A673 (cell line): Measurements from ENCODE around the gene DMD.

Experiments
- CTCF ChIP-seq: fragments of 300-800, 200-600 bp; sonication (generic); conservative IDR thresholded peaks from 2 replicates; pipeline ENCODE4 v1.5.1; 2017; ENCODE audit warnings: low read depth, mild to moderate bottlenecking, antibody characterized with exemption, low read length, moderate library complexity, mixed read lengths
- EZH2 ChIP-seq: fragments of 200-600 bp; sonication (generic); IDR thresholded peaks from 2 replicates; pipeline ENCODE4 v1.6.1; 2017; ENCODE audit warnings: borderline replicate concordance, low read depth, mild to moderate bottlenecking, mixed read lengths, antibody characterized with exemption, low read length; ENCODE audit not compliant: poor library complexity, severe bottlenecking

DNA sequence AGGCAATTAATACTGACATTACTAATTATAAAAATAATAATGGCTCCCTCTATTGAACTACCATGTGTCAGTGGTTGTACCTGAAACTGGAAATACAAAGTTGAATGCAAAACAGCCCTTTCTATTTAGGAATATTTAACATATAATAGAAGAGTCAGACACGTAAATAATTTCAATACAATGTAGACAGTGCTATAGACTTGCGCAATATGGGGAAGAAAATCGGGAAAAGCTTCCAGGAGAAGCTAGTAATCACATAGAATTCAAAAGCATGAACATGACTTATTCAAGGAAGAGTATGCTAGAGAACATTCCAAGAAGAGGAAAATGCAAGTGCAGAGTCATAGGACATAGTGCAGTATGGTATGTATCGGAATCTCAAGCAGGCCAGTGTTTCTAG, 1730.7 kb downstream of the DMD start:
- TF ChIP-seq CTCF (no peak), EZH2 (no peak)
